Measurements from ENCODE around the gene XXYLT1. TPM values are rescaled to one million over a fixed set of nuclear protein-coding genes. Genes with fewer than 3 reads are reported as not detected.

Gene XXYLT1
- total and polyA plus RNA-seq, 2 of the 4 experiments (the other 2 are of a cell fraction): 14.7 to 18.1 TPM

GRCh38 chr3:195059471-195060216 is 211.3 kb downstream of the XXYLT1 start:
- no peak overlapping the region for H4K91ac ChIP-seq (ENCODE audit: insufficient read depth, low read depth, low read length)
- no peaks in the 10 kb centered on the region for H3K36me3 ChIP-seq (ENCODE audit: control insufficient read depth, insufficient read depth, low read length)
- no peak overlapping the region for H3K14ac ChIP-seq (replicated peaks; ENCODE audit: low read depth, low read length)
- no peaks in the 10 kb centered on the region for H3K79me1 ChIP-seq (ENCODE audit: low read depth in 1 of 2, low read length in 2 of 2)
- peak overlapping the region; percentile 42 for H2AK9ac ChIP-seq (replicated peaks; ENCODE audit: low read depth, low read length, poor library complexity)
- no peak overlapping the region for H3K27ac ChIP-seq (ENCODE audit: insufficient read depth, low read length)
- H2BK5ac ChIP-seq (ENCODE audit: low read depth, low read length, poor library complexity, severe bottlenecking): no peak overlapping the region
- WGBS, 2 experiments (ENCODE audit: extremely low coverage in 2 of 2, insufficient read length in 1 of 2): 79% methylated on average over 12 of the region's 22 CpGs; no CpG with 5 or more reads in 1 of the 2 experiments
- intact Hi-C loops (cut with micrococcal nuclease) (no loop called here), dilution Hi-C loops (cut with HindIII; ENCODE audit: low sequenced_read_pairs, unreplicated experiment) (no loop called here), in situ Hi-C loops (cut with MboI; ENCODE audit: low sequenced_read_pairs) (no loop called here)
- no peak overlapping the region for H2AK5ac ChIP-seq (ENCODE audit: low read depth, low read length)
- H3K4me2 ChIP-seq (ENCODE audit: low read depth, low read length): no peak overlapping the region
- H3K9me3 ChIP-seq (ENCODE audit: control insufficient read depth, insufficient read depth, low read length): no peaks in the 10 kb centered on the region
- no peak overlapping the region for H2AFZ ChIP-seq (replicated peaks; ENCODE audit: low read length, poor library complexity)
- CTCF ChIA-PET: no interaction called here
- no peak overlapping the region for H2BK120ac ChIP-seq (ENCODE audit: low read depth, low read length)
- H3K27me3 ChIP-seq (ENCODE audit: control insufficient read depth, insufficient read depth, low read length): peaks cover 18% of the 10 kb centered on the region
- no peak overlapping the region for H4K5ac ChIP-seq (ENCODE audit: low read depth, low read length)
- H3K9me1 ChIP-seq (ENCODE audit: insufficient read depth, low read length): no peaks in the 10 kb centered on the region
- POLR2A ChIA-PET (ENCODE audit: unreplicated experiment): no interaction called here
- H2BK20ac ChIP-seq (ENCODE audit: low read depth, low read length): no peak overlapping the region
- no peaks in the 10 kb centered on the region for H4K20me1 ChIP-seq (ENCODE audit: insufficient read depth, low read length)
- H3K23ac ChIP-seq (ENCODE audit: low read depth, low read length): no peak overlapping the region
- no peak overlapping the region for H3K18ac ChIP-seq (ENCODE audit: low read depth, low read length)
- H3K9ac ChIP-seq (ENCODE audit: low read depth, low read length): no peak overlapping the region
- DNase-seq: no peak
- no peak overlapping the region for H3K56ac ChIP-seq (ENCODE audit: extremely low read depth, insufficient read depth, low read length)
- BruUV-seq (replicated peaks): no TSS peak
- TF ChIP-seq SMC3 (IDR thresholded peaks at IDR 0.05; ENCODE audit: low read depth, low read length) (no peak), POLR2A (IDR thresholded peaks at IDR 0.05; ENCODE audit: low read depth, low read length) (no peak), USF2 (IDR thresholded peaks at IDR 0.05; ENCODE audit: low read depth, low read length) (no peak), CTCF (conservative IDR thresholded peaks at IDR 0.05; ENCODE audit: low read depth, low read length) (no peak), RFX5 (IDR thresholded peaks at IDR 0.05; ENCODE audit: low read depth, low read length) (no peak), MAZ (IDR thresholded peaks at IDR 0.05; ENCODE audit: borderline replicate concordance, low read depth, low read length) (no peak), MAFK (IDR thresholded peaks at IDR 0.05; ENCODE audit: low read depth, low read length) (no peak), ELK1 (IDR thresholded peaks at IDR 0.05; ENCODE audit: borderline replicate concordance, low read depth, low read length) (no peak), NFE2L2 (IDR thresholded peaks at IDR 0.05; ENCODE audit: low read depth, low read length) (no peak), FOS (IDR thresholded peaks at IDR 0.05; ENCODE audit: low read depth, low read length) (no peak), CHD1 (IDR thresholded peaks at IDR 0.05; ENCODE audit: low read depth, low read length) (no peak), RCOR1 (IDR thresholded peaks at IDR 0.05; ENCODE audit: insufficient replicate concordance, low read length) (no peak), RAD21 (IDR thresholded peaks at IDR 0.05; ENCODE audit: low read length) (no peak), CEBPB (IDR thresholded peaks at IDR 0.05; ENCODE audit: low read depth, low read length) (no peak)
- no peak overlapping the region for H4K8ac ChIP-seq (ENCODE audit: low read depth in 2 of 2, low read length in 2 of 2)
- H3K4me1 ChIP-seq (ENCODE audit: control insufficient read depth, insufficient read depth, low read length): 0 out of 2 replicates have a peak, but pooled peaks cover 2% of the 10 kb centered on the region
- H3K4me3 ChIP-seq (ENCODE audit: insufficient read depth, low read depth, low read length): no peak overlapping the region
- no peak for ATAC-seq (ENCODE audit: low read depth)
- no peak overlapping the region for H2BK15ac ChIP-seq (ENCODE audit: low read depth, low read length)
- no peak overlapping the region for H3K4ac ChIP-seq (ENCODE audit: low read depth, low read length)

Measured in IMR-90 (cell line).